NCI-H146 treated with DMSO at 0.1 percent for 48 hours (cell line): Measurements from ENCODE around the gene KISS1R.

ENCODE experiments used
- DNase-seq: peaks from one replicate; lab custom pipeline; 2025; ENCODE audit not compliant: unreplicated experiment; lab: John Stamatoyannopoulos, UW

KISS1R gene

GRCh38 chr19:966485-967088 lies 49.5 kb downstream of the KISS1R start:
- DNase-seq, result no peak
